Activated CD4-positive, alpha-beta T cell treated with anti-CD3 and anti-CD28 coated beads, Interleukin-2, amount 50 U/mL, for 48 hours (primary cell): ENCODE measurements around the gene TPSG1.
A peak's percentile ranks its signal among the peaks of the same experiment; 100 is the strongest.
"Not testable (repeated sequence)": the region's sequence is repeated elsewhere in the genome, so short reads cannot be mapped to it uniquely, and the experiment has no call there.

ENCODE experiments used
- DNase-seq, 2 experiments: peaks; one replicate each; pipeline ENCODE4 v3.0.0-alpha.2; 2020

Gene TPSG1

DNA sequence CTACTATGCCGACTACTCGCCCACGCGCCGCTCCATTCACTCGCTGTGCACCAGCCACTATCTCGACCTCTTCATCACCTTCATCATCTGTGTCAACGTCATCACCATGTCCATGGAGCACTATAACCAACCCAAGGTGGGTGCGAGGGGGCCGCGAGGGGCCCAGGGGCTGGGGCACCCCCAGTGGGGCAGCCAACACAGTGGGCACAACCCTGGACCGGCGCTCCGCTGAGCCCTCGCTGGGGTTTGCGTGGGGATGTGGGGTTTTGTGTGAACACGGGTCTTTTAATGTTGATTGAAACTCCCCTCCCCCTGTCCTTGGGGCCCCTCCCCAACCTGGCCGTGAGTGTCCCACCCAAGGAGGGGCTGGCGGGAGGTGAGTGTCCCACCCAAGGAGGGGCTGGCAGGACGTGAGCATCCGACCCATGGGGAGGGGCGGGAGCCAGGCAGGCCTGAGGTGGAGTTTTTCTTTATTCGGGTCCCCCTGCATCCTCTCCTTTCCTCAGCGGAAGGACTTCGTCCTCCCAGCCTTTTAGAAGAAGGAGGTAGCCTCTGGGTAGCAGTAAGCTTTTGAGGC is 11.2 kb downstream of the TPSG1 start:
- DNase-seq: no peak

DNA sequence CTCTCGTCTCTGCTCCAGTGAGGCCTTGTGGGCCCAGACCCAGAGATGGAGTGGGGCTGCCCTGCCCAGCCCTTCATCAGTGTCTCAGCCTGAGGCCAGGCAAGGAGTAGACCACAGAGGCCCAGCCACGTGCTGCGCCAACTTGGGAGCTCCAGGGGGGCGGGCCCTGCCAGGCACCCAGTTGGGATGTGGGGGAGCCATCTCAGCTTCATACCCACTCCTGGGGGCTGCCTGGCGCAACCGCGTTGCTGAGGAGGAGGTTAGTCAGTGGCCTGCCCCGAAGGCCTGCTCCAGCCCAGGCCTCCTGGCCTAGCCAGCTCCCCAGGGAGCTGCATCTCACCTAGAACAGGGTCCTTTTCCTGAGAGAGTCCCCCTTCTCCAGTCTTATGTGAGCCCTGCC is 11.8 kb downstream of the TPSG1 start:
- DNase-seq: no peak

DNA sequence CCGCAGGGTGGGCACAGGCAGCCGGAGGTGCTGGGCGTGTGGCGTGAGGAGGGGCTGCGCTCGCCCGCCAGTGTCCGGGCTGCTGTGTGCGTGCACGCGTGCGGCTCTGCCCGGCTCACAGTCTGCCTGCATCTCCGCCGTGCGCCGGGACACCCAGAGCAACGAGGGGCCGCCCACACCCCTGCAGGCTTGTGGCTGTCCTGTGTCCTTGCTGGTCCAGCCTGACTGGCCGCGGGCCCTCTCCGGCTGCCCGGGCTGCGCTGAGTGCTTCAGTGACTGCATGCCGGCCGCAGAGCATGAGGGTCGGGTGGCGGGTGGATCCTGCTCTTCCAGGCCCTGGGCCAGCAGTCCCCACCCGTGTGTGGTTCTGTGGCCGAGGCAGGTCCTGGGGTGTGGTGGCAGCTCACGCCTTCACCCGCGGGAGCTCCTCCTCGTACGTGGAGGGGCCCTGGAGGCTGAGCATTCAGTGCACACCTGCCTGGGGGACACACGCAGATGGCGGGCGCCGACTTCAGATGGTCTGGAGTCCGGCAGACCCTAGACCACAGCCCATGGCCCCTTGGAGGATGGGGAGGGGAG is 12.4 kb downstream of the TPSG1 start:
- no peak for DNase-seq

- DNase-seq: no peak
Observed at GRCh38 chr16:1211451-1212268, 13.4 kb downstream of the TPSG1 start.

DNA sequence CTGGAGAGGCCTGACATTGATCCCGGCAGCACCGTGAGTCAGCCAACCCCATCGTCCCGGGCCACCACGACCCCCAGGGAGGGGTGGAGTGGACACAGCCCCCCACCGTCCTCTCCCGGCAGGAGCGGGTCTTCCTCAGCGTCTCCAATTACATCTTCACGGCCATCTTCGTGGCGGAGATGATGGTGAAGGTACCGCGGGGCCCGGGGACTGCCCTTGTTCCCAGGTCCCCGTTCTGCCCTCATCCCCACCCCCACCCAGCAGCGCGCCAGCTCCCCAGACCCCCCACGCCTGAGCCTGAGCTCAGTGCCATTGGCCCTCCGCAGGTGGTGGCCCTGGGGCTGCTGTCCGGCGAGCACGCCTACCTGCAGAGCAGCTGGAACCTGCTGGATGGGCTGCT is 14.6 kb downstream of the TPSG1 start:
- DNase-seq: no peak

GRCh38 chr16:1209081-1209480 is 16.0 kb downstream of the TPSG1 start:
- DNase-seq: no peak

- DNase-seq: peak in 1 of 2 experiments; percentile 13
Observed at GRCh38 chr16:1208239-1208830, 16.7 kb downstream of the TPSG1 start.

GRCh38 chr16:1206786-1207185 is 18.3 kb downstream of the TPSG1 start:
- no peak for DNase-seq

DNA sequence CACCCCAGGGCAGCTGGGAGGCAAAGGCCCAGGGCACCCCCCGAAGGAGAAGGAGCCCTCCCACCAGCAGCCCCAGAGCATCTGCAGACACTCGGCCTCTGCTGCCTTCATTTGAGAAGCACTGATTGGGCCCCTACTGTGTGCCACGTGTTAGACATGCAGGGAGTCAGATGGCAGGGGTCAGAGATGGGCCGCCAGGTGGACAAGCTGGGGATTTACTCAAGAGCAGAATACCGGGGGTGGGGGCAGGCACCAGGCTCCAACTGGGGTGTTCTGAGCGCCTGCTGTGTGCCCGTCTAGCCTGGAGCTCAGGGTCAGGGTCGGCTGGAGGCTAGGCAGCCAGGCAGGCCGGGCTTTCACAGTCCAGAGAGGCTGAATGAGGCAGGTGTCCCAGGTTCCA is 18.7 kb downstream of the TPSG1 start:
- DNase-seq: no peak

DNA sequence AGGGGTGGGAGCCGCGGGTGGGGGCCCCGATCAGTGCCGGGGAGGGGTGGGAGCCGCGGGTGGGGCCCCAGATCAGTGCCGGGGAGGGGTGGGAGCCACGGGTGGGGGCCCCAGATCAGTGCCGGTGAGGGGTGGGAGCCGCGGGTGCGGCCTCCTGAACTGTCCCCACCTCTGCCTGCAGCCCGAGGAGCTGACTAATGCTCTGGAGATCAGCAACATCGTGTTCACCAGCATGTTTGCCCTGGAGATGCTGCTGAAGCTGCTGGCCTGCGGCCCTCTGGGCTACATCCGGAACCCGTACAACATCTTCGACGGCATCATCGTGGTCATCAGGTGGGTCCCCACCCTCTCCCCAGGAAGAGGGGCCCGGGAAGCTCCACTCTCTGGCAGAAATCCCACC is 20.1 kb downstream of the TPSG1 start:
- no peak for DNase-seq

GRCh38 chr16:1202274-1202673 is 22.8 kb downstream of the TPSG1 start:
- no peak for DNase-seq

DNA sequence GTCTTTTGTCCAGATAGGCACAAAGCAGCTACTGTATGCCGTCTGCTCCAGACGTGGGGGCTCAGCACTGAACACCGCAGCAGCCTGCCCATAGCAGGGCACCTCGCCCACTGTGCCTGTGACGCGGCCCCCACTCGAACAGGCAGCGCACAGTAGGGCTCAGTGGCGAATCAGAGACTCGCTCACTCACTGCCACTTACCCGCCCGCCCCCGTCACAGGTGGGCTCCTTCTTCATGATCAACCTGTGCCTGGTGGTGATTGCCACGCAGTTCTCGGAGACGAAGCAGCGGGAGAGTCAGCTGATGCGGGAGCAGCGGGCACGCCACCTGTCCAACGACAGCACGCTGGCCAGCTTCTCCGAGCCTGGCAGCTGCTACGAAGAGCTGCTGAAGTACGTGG is 23.6 kb downstream of the TPSG1 start:
- no peak for DNase-seq

GRCh38 chr16:1200014-1200627 is 24.9 kb downstream of the TPSG1 start:
- no peak for DNase-seq

DNA sequence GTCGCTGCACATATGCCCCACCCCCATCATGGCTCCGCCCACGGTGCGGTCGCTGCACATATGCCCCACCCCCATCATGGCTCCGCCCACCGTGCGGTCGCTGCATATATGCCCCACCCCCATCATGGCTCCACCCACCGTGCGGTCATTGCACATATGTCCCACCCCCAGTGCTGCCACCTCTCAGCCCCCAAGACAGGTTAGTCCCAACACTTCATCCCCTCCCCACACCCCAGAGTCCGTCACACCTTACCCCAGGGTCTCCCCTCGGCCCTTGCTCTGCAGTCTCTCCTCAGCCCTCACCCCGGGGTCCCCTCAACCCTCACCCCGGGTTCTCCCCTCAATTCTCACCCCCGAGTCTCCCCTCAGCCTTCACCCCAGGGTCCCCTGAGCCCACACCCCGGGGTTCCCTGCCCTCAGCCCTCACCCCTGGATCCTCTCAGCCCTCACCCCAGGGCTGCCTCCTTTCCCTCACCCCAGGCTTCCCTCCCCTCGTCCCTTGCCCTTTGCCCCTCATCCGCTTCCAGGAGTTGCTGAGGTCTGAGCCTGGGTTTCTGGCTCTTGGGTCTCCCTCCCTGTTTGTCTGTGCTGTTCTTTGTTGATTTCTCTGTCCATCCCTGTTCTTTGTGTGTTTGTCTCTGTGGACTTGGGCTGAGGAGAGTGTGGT is 25.6 kb downstream of the TPSG1 start:
- DNase-seq: no peak

DNA sequence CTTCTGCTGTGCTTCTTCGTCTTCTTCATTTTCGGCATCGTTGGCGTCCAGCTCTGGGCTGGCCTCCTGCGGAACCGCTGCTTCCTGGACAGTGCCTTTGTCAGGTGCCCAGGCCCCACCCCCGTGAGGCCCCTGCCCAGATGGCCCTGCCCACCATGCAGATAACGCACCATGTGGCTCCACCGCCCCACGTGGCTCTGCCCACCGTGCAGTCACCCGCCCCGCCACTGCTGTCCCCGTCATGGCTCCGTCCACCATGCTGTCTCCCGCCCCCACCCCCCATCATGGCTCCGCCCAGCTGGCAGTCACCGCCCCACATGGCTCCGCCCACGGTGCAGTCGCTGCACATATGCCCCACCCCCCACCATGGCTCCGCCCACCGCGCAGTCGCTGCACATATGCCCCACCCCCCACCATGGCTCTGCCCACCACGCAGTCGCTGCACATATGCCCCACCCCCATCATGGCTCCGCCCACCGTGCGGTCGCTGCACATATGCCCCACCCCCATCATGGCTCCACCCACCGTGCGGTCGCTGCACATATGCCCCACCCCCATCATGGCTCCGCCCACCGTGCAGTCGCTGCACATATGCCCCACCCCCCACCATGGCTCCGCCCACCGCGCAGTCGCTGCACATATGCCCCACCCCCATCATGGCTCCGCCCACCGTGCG is 26.3 kb downstream of the TPSG1 start:
- DNase-seq: not testable (repeated sequence)

DNA sequence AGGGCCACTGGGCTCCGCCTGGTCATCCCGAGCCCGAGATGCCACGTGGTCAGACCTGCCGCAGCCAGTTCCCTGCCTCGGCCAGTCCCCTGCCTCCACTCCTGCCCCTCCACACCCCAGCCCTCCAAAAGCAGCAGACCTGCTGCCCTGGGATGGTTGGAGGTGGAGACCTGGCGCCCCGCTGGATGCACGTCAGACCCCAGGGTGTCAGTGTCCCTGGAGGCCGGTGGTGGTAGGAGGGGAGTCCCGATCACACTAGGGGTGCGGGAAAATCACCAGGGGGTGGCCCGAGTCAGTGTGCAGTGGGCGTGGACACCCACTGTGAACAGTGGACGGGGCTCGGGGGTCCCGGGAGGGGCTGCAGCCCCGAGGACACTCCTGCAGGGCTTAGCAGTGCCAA is 26.9 kb downstream of the TPSG1 start:
- no peak for DNase-seq

GRCh38 chr16:1197237-1197866 is 27.7 kb downstream of the TPSG1 start:
- no peak for DNase-seq

DNA sequence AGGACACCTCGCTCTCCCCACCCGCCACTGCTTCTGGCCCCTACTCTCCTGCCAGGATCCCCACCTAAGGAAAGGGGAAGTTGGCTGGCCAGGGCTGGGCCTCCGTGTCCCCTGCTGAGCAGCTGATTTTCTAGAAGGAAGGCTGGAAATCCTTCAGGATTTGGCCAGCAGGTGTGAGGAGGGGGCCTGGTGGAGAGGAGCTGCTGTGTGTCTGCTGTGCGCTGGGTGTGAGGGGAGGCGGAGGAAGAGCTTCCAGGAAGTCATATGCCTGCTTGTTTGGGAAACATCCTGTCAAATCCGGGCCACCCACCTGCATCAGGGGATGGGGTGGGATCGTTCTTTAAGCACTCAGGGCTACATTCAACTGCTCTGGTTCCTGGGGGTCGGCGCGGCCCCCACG is 28.6 kb downstream of the TPSG1 start:
- no peak for DNase-seq

DNA sequence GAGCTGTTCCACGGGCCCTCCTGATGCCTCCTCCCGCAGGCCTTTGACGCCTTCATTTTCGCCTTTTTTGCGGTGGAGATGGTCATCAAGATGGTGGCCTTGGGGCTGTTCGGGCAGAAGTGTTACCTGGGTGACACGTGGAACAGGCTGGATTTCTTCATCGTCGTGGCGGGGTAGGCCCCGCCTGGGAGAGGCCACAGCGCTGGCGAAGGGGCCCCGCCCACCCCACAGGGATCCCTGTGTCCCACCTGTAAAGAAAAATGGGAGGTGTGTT is 29.7 kb downstream of the TPSG1 start:
- no peak for DNase-seq

GRCh38 chr16:1194665-1195392 is 30.2 kb downstream of the TPSG1 start:
- DNase-seq: peak in 1 of 2 experiments; percentile 7

DNA sequence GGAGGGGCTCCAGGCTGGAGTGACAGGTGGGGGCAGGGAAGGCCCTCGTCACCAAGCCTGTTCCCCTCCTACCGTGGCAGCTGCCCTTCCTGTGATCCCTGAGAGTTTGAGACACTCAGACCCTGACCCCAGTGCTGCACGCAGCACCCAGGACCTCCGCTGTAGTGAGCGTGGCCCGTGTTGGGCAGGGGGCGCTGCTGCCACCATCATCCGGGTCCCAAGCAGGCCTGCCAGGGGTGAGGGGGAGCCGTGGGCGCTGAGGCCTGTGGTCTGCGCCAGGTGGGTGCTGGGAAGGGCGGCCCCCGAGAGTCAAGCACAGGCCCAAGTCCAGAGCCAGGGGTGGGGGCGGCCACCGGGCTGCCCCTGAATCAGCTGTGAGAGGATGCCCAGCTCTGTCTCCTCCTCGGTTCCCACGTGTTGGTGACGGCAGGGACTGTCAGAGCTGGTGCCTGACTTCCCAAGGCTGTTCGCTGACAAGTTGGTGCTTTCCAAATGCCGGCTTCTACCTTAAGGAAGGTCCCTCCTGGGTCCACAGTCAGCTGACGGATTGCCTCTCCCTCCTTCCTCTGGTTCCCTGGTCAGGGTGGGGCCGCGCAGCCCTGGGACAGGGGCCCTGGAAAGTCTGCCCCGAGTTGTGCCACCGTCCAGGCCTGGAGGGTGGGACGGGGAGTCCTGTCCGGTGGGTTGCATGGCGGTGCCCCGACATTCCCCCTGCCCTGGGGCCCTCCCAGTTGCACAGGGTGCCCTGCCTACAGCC is 31.1 kb downstream of the TPSG1 start:
- no peak for DNase-seq
